ENCODE data around the gene RHOT2. TPM values are rescaled to one million over a fixed set of nuclear protein-coding genes. Genes with fewer than 3 reads are reported as not detected.

The RHOT2 gene
- total and polyA plus RNA-seq, 9 of the 15 experiments (the other 6 are each of a cell fraction or from before 2014, with no cell fraction given) = 5.0 to 373 (median 112) TPM

- TF ChIP-seq, protein P1, sequence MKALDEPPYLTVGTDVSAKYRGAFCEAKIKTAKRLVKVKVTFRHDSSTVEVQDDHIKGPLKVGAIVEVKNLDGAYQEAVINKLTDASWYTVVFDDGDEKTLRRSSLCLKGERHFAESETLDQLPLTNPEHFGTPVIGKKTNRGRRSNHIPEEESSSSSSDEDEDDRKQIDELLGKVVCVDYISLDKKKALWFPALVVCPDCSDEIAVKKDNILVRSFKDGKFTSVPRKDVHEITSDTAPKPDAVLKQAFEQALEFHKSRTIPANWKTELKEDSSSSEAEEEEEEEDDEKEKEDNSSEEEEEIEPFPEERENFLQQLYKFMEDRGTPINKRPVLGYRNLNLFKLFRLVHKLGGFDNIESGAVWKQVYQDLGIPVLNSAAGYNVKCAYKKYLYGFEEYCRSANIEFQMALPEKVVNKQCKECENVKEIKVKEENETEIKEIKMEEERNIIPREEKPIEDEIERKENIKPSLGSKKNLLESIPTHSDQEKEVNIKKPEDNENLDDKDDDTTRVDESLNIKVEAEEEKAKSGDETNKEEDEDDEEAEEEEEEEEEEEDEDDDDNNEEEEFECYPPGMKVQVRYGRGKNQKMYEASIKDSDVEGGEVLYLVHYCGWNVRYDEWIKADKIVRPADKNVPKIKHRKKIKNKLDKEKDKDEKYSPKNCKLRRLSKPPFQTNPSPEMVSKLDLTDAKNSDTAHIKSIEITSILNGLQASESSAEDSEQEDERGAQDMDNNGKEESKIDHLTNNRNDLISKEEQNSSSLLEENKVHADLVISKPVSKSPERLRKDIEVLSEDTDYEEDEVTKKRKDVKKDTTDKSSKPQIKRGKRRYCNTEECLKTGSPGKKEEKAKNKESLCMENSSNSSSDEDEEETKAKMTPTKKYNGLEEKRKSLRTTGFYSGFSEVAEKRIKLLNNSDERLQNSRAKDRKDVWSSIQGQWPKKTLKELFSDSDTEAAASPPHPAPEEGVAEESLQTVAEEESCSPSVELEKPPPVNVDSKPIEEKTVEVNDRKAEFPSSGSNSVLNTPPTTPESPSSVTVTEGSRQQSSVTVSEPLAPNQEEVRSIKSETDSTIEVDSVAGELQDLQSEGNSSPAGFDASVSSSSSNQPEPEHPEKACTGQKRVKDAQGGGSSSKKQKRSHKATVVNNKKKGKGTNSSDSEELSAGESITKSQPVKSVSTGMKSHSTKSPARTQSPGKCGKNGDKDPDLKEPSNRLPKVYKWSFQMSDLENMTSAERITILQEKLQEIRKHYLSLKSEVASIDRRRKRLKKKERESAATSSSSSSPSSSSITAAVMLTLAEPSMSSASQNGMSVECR (CRISPR knock-in tag; IDR thresholded peaks at IDR 0.05) = peak; percentile 81; the same call in 1 of the 2 replicates
- TF ChIP-seq MBD2 (IDR thresholded peaks at IDR 0.05; ENCODE audit: borderline replicate concordance, low read depth) = peak; percentile 55; the same call in 1 of the 2 replicates
- TF ChIP-seq RNF2 (IDR thresholded peaks at IDR 0.05) = peak; percentile 48; the same call in 1 of the 2 replicates
- TF ChIP-seq ELF1 (tag; IDR thresholded peaks at IDR 0.05) = peak; percentile 93
- TF ChIP-seq THRA (IDR thresholded peaks at IDR 0.05) = no peak
- 0 out of 2 replicates have a peak, but pooled peaks have one; percentile 2 for TF ChIP-seq TARDBP (IDR thresholded peaks at IDR 0.05)
- peak; percentile 37; the same call in 1 of the 2 replicates for TF ChIP-seq KLF1 (tag; IDR thresholded peaks at IDR 0.05)
- no peak for TF ChIP-seq SRSF1 (IDR thresholded peaks at IDR 0.05; ENCODE audit: low read depth, low read length)
- no peak for TF ChIP-seq U2AF2 (optimal IDR thresholded peaks at IDR 0.05; ENCODE audit: low read depth, low read length)
- TF ChIP-seq HDAC1 (IDR thresholded peaks at IDR 0.05) = 0 out of 4 replicates have a peak, but pooled peaks of 1 of the 2 experiments have one; percentile 20
- TF ChIP-seq RBM39 (optimal IDR thresholded peaks at IDR 0.05; ENCODE audit: low read depth, low read length) = no peak
- TF ChIP-seq MCM2 (IDR thresholded peaks at IDR 0.05; ENCODE audit: low read depth) = no peak
- TF ChIP-seq C11orf30 (IDR thresholded peaks at IDR 0.05; ENCODE audit: low read depth) = peak; percentile 70
- TF ChIP-seq, protein P2, sequence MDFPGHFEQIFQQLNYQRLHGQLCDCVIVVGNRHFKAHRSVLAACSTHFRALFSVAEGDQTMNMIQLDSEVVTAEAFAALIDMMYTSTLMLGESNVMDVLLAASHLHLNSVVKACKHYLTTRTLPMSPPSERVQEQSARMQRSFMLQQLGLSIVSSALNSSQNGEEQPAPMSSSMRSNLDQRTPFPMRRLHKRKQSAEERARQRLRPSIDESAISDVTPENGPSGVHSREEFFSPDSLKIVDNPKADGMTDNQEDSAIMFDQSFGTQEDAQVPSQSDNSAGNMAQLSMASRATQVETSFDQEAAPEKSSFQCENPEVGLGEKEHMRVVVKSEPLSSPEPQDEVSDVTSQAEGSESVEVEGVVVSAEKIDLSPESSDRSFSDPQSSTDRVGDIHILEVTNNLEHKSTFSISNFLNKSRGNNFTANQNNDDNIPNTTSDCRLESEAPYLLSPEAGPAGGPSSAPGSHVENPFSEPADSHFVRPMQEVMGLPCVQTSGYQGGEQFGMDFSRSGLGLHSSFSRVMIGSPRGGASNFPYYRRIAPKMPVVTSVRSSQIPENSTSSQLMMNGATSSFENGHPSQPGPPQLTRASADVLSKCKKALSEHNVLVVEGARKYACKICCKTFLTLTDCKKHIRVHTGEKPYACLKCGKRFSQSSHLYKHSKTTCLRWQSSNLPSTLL (IDR thresholded peaks at IDR 0.05) = no peak
- TF ChIP-seq ZNF134 (CRISPR knock-in tag; conservative IDR thresholded peaks at IDR 0.05) = no peak
- no peak for TF ChIP-seq ZNF699 (CRISPR knock-in tag; IDR thresholded peaks at IDR 0.05; ENCODE audit: insufficient replicate concordance)
- no peak for TF ChIP-seq PATZ1 (CRISPR knock-in tag; IDR thresholded peaks at IDR 0.05; ENCODE audit: borderline replicate concordance)
- peak; percentile 99 for TF ChIP-seq RBM22 (IDR thresholded peaks at IDR 0.05; ENCODE audit: low read depth, low read length, poor library complexity, severe bottlenecking)
- no peak for TF ChIP-seq HNRNPUL1 (IDR thresholded peaks at IDR 0.05; ENCODE audit: low read length)
- TF ChIP-seq POLR2A (conservative IDR thresholded peaks at IDR 0.05) = peak; percentile 59; the same call in 1 of the 2 replicates
These were observed 16.3 kb downstream of the RHOT2 start, which contains the start of gene JMJD8 (continued) for GRCh38 chr16:684071-684794.

Data from K562 (cell line).